Measurements from ENCODE around the gene ETV1.

ETV1 gene

DNA sequence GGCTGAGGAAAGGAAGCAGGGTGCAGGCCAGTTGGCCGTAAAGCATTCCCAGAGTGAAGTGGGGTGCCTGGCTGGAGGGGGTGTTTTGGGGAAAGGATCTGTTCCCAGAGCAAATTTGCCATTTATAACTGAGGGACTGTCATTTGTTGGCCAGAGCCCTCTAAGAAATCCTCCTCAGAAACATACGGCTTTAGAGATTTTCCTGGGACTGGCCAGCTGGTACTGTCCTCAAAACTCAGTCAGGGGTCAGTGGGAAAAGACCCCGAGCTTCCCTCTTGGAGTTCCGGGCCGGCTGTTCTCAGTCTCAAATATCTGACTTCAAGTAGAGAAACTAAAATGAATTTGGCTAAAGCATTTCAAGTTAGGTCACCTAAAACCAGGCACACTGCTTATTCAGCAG, 55.9 kb downstream of the ETV1 start:
- Histone ChIP-seq H3K9me3 (ENCODE audit: insufficient read depth, low read depth, low read length) (no peaks in the 10 kb centered on the region), H3K36me3 (ENCODE audit: control insufficient read depth in 1 of 2, insufficient read depth in 2 of 2, low read length in 2 of 2) (no peaks in the 10 kb centered on the region), H2BK12ac (ENCODE audit: low read length) (no peak overlapping the region), H4K12ac (ENCODE audit: low read depth, low read length) (no peak overlapping the region), H3K4me1 (ENCODE audit: control insufficient read depth in 1 of 2, insufficient read depth in 2 of 2, low read length in 2 of 2) (peaks cover 3 to 6% of the 10 kb centered on the region in 2 experiments), H2AFZ (ENCODE audit: insufficient read depth, low read length, poor library complexity) (no peak overlapping the region), H2BK5ac (ENCODE audit: low read depth, low read length, poor library complexity) (no peak overlapping the region), H3K18ac (ENCODE audit: low read length) (no peak overlapping the region), H3K23ac (ENCODE audit: low read length) (no peak overlapping the region), H3K27me3 (ENCODE audit: insufficient read depth, low read length) (no peaks in the 10 kb centered on the region), H3K14ac (ENCODE audit: low read length) (no peak overlapping the region), H3K79me2 (ENCODE audit: control insufficient read depth, insufficient read depth, low read length, poor library complexity) (no peaks in the 10 kb centered on the region), H2AK5ac (ENCODE audit: low read length) (no peak overlapping the region), H3K79me1 (ENCODE audit: low read length) (no peaks in the 10 kb centered on the region), H3K9ac (ENCODE audit: low read length) (no peak overlapping the region), H3K4me3 (ENCODE audit: low read depth, low read length) (no peak overlapping the region), H3K4ac (ENCODE audit: low read depth, low read length) (no peak overlapping the region), H3K4me2 (ENCODE audit: low read length) (no peak overlapping the region), H3K27ac (ENCODE audit: low read depth, low read length) (no peak overlapping the region), H4K8ac (ENCODE audit: low read depth, low read length) (no peak overlapping the region), H4K91ac (ENCODE audit: low read depth, low read length) (no peak overlapping the region), H2BK120ac (ENCODE audit: insufficient read depth, low read length, poor library complexity) (no peak overlapping the region)
- no peak for DNase-seq
- WGBS (ENCODE audit: extremely low coverage, insufficient coverage, insufficient read length) = no CpG with 5 or more reads among the region's 5 CpGs

DNA sequence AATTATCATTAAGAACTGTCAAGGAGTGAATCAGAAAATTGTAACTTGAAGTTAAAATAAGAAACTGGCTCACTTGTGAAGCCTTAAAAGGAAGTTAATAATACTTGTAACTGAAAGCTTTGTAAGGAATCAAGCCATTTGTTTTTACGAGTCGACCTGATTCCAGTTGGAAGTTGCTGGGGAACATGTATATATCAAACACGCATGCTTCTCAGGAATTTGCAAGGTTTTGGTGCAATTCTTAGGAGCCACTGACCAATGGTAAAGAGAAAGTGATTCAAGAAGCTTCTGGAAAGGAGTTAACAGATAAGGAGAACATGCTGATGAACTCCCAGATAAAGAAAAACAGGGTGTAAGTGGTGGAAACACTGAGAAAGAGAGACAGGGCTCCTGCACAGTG, 56.4 kb downstream of the ETV1 start:
- Histone ChIP-seq H2AFZ (ENCODE audit: insufficient read depth, low read length, poor library complexity) (no peak overlapping the region), H3K9ac (ENCODE audit: low read length) (no peak overlapping the region), H4K12ac (ENCODE audit: low read depth, low read length) (no peak overlapping the region), H3K4ac (ENCODE audit: low read depth, low read length) (no peak overlapping the region), H3K4me2 (ENCODE audit: low read length) (no peak overlapping the region), H3K79me2 (ENCODE audit: control insufficient read depth, insufficient read depth, low read length, poor library complexity) (no peaks in the 10 kb centered on the region), H4K91ac (ENCODE audit: low read depth, low read length) (no peak overlapping the region), H3K4me3 (ENCODE audit: low read depth, low read length) (no peak overlapping the region), H3K27ac (ENCODE audit: low read depth, low read length) (no peak overlapping the region), H3K9me3 (ENCODE audit: insufficient read depth, low read depth, low read length) (no peaks in the 10 kb centered on the region), H3K27me3 (ENCODE audit: insufficient read depth, low read length) (no peaks in the 10 kb centered on the region), H2BK12ac (ENCODE audit: low read length) (no peak overlapping the region), H2BK5ac (ENCODE audit: low read depth, low read length, poor library complexity) (no peak overlapping the region), H2AK5ac (ENCODE audit: low read length) (no peak overlapping the region), H2BK120ac (ENCODE audit: insufficient read depth, low read length, poor library complexity) (no peak overlapping the region), H4K8ac (ENCODE audit: low read depth, low read length) (no peak overlapping the region), H3K79me1 (ENCODE audit: low read length) (no peaks in the 10 kb centered on the region), H3K18ac (ENCODE audit: low read length) (no peak overlapping the region), H3K4me1 (ENCODE audit: control insufficient read depth in 1 of 2, insufficient read depth in 2 of 2, low read length in 2 of 2) (peaks cover 3 to 6% of the 10 kb centered on the region in 2 experiments), H3K23ac (ENCODE audit: low read length) (no peak overlapping the region), H3K36me3 (ENCODE audit: control insufficient read depth in 1 of 2, insufficient read depth in 2 of 2, low read length in 2 of 2) (no peaks in the 10 kb centered on the region), H3K14ac (ENCODE audit: low read length) (no peak overlapping the region)
- WGBS (ENCODE audit: extremely low coverage, insufficient coverage, insufficient read length) = no CpG with 5 or more reads among the region's 3 CpGs
- no peak for DNase-seq

DNA sequence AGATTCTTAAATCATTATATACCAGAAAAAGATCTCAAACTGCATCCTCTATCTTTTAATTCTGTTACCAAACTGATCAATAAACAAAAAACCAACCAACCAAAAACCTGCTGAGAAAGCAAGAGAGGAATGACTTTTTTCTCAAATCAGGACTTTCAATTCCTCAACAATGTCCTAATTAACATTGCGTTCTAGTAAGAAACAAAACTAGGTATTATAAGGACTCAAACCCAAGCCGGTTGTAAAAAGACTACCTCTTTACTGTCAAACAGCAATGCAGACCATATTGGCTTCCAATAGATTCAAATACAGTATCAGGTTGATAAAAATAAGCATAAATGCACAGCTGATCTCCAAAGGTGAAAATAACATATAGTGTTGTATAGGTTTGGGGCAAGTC, 57.3 kb downstream of the ETV1 start:
- Histone ChIP-seq H3K79me2 (ENCODE audit: control insufficient read depth, insufficient read depth, low read length, poor library complexity) (no peaks in the 10 kb centered on the region), H3K14ac (ENCODE audit: low read length) (no peak overlapping the region), H2BK12ac (ENCODE audit: low read length) (no peak overlapping the region), H3K36me3 (ENCODE audit: control insufficient read depth in 1 of 2, insufficient read depth in 2 of 2, low read length in 2 of 2) (no peaks in the 10 kb centered on the region), H3K9ac (ENCODE audit: low read length) (no peak overlapping the region), H3K4me2 (ENCODE audit: low read length) (no peak overlapping the region), H2AK5ac (ENCODE audit: low read length) (no peak overlapping the region), H2AFZ (ENCODE audit: insufficient read depth, low read length, poor library complexity) (no peak overlapping the region), H4K12ac (ENCODE audit: low read depth, low read length) (no peak overlapping the region), H3K23ac (ENCODE audit: low read length) (no peak overlapping the region), H4K91ac (ENCODE audit: low read depth, low read length) (no peak overlapping the region), H3K4me3 (ENCODE audit: low read depth, low read length) (no peak overlapping the region), H2BK120ac (ENCODE audit: insufficient read depth, low read length, poor library complexity) (no peak overlapping the region), H3K27ac (ENCODE audit: low read depth, low read length) (no peak overlapping the region), H4K8ac (ENCODE audit: low read depth, low read length) (no peak overlapping the region), H3K18ac (ENCODE audit: low read length) (no peak overlapping the region), H3K79me1 (ENCODE audit: low read length) (no peaks in the 10 kb centered on the region), H2BK5ac (ENCODE audit: low read depth, low read length, poor library complexity) (no peak overlapping the region), H3K27me3 (ENCODE audit: insufficient read depth, low read length) (no peaks in the 10 kb centered on the region), H3K9me3 (ENCODE audit: insufficient read depth, low read depth, low read length) (no peaks in the 10 kb centered on the region), H3K4me1 (ENCODE audit: control insufficient read depth in 1 of 2, insufficient read depth in 2 of 2, low read length in 2 of 2) (peaks cover 3 to 6% of the 10 kb centered on the region in 2 experiments), H3K4ac (ENCODE audit: low read depth, low read length) (no peak overlapping the region)
- no peak for DNase-seq
- WGBS (ENCODE audit: extremely low coverage, insufficient coverage, insufficient read length) = no CpG with 5 or more reads among the region's 2 CpGs

DNA sequence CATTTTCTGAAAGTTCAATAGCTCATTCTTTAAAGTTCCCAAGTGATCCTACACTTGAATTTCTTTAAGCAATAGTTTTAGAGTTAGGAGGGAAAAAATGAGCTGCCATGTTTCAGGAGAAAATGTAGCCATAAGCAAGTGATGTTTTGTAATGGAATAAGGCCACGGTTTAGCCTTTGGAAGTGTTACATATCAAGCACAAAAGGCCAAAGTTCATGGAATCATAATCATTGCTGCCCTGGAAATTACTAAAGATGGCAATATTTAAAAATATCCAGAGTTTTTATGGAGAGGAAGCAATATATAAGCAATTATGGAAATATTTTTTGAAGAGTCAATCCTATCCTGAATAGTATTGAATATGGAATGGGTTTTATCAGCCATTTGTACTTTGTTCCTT, 68.4 kb downstream of the ETV1 start:
- DNase-seq = no peak
- Histone ChIP-seq H3K27ac (ENCODE audit: low read depth, low read length) (no peak overlapping the region), H3K27me3 (ENCODE audit: insufficient read depth, low read length) (no peaks in the 10 kb centered on the region), H2AK5ac (ENCODE audit: low read length) (no peak overlapping the region), H2BK120ac (ENCODE audit: insufficient read depth, low read length, poor library complexity) (no peak overlapping the region), H3K18ac (ENCODE audit: low read length) (no peak overlapping the region), H3K9ac (ENCODE audit: low read length) (no peak overlapping the region), H4K12ac (ENCODE audit: low read depth, low read length) (no peak overlapping the region), H3K14ac (ENCODE audit: low read length) (no peak overlapping the region), H3K9me3 (ENCODE audit: insufficient read depth, low read depth, low read length) (no peaks in the 10 kb centered on the region), H3K36me3 (ENCODE audit: control insufficient read depth in 1 of 2, insufficient read depth in 2 of 2, low read length in 2 of 2) (no peaks in the 10 kb centered on the region), H3K79me1 (ENCODE audit: low read length) (no peaks in the 10 kb centered on the region), H2BK12ac (ENCODE audit: low read length) (no peak overlapping the region), H3K4me2 (ENCODE audit: low read length) (no peak overlapping the region), H3K4me3 (ENCODE audit: low read depth, low read length) (no peak overlapping the region), H4K8ac (ENCODE audit: low read depth, low read length) (no peak overlapping the region), H3K79me2 (ENCODE audit: control insufficient read depth, insufficient read depth, low read length, poor library complexity) (no peaks in the 10 kb centered on the region), H3K23ac (ENCODE audit: low read length) (no peak overlapping the region), H4K91ac (ENCODE audit: low read depth, low read length) (no peak overlapping the region), H2BK5ac (ENCODE audit: low read depth, low read length, poor library complexity) (no peak overlapping the region), H2AFZ (ENCODE audit: insufficient read depth, low read length, poor library complexity) (no peak overlapping the region), H3K4me1 (ENCODE audit: control insufficient read depth in 1 of 2, insufficient read depth in 2 of 2, low read length in 2 of 2) (no peaks in the 10 kb centered on the region), H3K4ac (ENCODE audit: low read depth, low read length) (no peak overlapping the region)
- WGBS (ENCODE audit: extremely low coverage, insufficient coverage, insufficient read length) = no CpG with 5 or more reads among the region's 1 CpG

Data from trophoblast cell (in vitro differentiated cells and primary cell).